Measurements from ENCODE around the gene HGF.

The HGF gene

DNA sequence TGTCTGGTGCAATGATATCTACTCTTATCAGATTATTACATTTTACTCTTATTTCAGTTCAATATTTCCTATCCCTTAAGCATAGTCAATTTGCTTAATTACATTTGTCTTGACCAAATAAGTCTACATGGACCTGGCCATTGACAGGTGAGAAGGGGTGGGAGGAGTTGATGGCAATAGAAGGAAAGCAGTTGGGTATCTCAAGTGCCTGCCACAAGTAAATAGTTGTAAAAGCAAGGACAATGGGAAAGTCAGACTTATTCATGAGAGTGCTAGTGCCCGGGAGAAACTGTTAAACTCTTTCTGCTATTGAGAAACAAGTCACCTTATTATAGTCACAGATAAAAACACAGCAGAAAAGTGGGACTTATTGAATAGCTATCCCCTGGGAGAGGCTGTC, 32.4 kb upstream of the HGF start:
- no peak for DNase-seq (ENCODE audit: low read depth)
- H3K4me3 ChIP-seq (ENCODE audit: low read depth, low read length), result no peak overlapping the region
- TF ChIP-seq, protein P1, sequence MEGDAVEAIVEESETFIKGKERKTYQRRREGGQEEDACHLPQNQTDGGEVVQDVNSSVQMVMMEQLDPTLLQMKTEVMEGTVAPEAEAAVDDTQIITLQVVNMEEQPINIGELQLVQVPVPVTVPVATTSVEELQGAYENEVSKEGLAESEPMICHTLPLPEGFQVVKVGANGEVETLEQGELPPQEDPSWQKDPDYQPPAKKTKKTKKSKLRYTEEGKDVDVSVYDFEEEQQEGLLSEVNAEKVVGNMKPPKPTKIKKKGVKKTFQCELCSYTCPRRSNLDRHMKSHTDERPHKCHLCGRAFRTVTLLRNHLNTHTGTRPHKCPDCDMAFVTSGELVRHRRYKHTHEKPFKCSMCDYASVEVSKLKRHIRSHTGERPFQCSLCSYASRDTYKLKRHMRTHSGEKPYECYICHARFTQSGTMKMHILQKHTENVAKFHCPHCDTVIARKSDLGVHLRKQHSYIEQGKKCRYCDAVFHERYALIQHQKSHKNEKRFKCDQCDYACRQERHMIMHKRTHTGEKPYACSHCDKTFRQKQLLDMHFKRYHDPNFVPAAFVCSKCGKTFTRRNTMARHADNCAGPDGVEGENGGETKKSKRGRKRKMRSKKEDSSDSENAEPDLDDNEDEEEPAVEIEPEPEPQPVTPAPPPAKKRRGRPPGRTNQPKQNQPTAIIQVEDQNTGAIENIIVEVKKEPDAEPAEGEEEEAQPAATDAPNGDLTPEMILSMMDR (conservative IDR thresholded peaks at IDR 0.05; ENCODE audit: low read depth, low read length), result no peak

DNA sequence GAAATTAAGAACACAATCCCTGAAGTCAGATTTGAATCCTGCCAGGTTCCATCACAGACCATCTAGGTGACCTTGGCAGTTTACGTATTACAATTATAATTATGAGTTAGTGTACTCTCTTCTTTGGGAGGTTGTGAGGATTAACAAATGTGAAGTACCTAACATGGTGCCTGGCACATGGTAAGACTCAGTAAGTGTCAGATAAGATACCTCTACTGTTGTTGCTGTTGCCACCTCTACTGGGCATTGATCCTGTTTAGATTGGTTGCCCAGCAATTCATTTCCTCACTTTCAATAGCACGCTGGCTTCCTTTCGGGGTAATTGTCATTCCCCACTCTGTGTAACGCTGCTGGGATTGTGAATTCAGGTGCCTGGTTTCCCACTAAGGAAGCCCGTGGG, 31.7 kb upstream of the HGF start:
- DNase-seq (ENCODE audit: low read depth), result no peak
- no peak overlapping the region for H3K4me3 ChIP-seq (ENCODE audit: low read depth, low read length)
- TF ChIP-seq, protein P1 (conservative IDR thresholded peaks at IDR 0.05; ENCODE audit: low read depth, low read length), result no peak

DNA sequence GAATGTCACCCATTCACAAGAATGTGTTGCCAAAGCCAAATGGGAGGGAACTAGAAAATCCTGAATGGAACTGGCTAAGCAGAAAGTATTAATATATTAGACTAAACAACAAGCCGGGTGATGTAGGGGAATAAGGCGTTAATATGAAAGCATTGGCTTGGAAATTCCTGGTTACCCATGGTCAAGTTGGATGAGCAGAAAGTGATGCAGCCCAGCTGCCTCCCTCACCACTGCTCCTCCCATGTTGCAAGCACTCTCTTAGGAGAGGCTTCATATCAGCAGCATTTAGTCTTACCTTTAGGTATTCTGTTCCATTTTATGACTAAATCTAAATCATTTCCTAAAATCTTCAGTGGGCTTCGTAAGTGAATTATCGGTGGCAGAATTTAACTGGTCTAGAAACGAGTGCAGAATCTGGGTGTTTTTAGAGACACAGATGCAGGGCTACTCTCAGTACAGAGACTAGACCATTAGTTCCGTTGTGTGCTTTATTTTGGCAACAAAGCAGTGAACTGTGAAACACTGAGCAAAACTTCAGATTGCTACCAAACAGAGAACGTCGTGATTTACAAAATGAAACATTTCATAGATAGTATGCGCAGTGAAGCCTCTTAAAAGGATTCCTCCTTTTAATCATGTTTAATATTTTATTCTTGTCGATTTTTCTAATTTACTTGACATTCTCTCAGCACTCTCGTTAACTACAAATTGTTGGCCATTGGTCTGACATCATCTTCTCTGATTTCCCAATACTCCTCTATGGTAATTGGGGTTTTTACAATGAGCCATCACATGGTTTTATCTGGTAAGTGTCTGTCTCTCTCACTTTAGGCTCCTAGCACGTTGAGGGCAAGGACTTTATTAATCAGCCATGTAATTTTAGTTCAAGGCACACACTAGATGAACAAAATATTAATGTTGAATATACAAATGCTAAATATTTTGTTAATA, 22.0 kb upstream of the HGF start:
- DNase-seq (ENCODE audit: low read depth), result no peak
- no peak overlapping the region for H3K4me3 ChIP-seq (ENCODE audit: low read depth, low read length)
- TF ChIP-seq, protein P1 (conservative IDR thresholded peaks at IDR 0.05; ENCODE audit: low read depth, low read length), result no peak

DNA sequence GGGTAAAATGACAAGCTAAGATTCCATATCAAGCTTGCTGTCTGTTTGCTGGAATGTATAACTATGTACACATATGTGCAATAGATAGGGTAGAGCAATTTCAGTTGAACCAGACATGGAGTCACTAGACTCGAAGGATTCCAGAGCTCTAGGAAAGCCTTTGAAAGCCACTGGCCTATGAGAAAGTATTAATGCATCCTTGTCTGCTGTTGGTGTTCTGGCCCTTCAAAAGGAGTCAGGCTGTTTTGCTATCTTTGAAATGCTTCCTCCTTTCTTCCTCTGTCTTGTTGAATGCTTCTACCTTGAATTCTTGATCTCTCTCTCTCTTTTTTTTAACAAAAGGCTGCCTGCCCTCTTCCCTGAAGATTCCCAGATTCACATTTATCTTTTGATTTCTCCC, 20.8 kb upstream of the HGF start:
- no peak for DNase-seq (ENCODE audit: low read depth)
- TF ChIP-seq, protein P1 (conservative IDR thresholded peaks at IDR 0.05; ENCODE audit: low read depth, low read length), result no peak
- no peak overlapping the region for H3K4me3 ChIP-seq (ENCODE audit: low read depth, low read length)

DNA sequence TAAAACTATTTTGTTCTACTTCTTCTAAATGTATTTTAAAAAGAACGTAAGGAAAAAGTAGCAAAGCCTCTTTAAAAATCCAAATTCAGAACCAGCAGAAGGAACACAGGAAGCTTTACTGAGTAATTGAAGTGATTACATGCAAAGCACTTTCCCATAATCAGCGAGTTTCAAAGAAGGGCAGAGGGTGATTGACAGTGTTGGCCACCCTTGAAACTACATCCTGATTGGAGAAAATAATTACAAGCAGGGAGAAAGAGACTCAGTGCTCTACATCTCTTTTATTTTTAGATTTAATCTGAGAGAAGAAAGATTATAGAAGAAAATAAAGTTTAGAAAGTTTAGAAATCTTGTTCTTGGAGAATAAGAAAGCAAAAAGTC, 20.3 kb upstream of the HGF start:
- no peak overlapping the region for H3K4me3 ChIP-seq (ENCODE audit: low read depth, low read length)
- TF ChIP-seq, protein P1 (conservative IDR thresholded peaks at IDR 0.05; ENCODE audit: low read depth, low read length), result no peak
- DNase-seq (ENCODE audit: low read depth), result no peak

DNA sequence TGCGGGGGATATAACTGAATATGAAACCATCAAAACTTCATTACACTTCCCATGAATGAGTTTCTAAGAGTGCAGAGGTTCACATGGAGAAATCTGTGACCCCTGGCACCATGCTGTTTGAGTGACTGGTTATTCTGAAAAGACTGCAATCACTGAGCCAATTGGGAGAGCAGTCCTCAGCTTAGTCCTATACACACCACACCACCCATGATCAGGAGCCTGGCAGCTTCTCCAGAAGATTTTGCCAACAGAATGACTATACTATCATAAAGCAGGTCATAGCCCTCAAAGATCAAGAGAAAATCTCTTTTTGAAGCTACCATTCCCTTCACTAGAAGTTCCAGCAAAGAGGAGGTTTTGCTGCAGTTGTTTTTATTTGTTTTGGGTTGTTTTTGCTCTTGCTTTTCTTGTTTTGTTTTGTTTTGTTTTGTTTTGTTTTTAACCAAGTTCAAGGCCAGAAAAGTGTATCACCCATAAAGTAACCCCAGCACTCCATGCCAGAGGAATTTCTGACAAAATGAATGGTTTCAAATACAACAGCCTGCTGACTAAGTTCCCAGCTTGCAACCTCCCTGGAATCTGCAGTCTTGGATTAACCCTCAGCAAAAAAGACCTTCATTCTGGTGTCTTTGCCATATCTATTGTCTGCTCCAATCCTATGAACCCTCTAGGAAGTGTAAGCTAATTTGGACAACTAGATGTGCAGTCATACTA, 19.7 kb upstream of the HGF start:
- TF ChIP-seq, protein P1 (conservative IDR thresholded peaks at IDR 0.05; ENCODE audit: low read depth, low read length), result no peak
- peak; percentile 17 for DNase-seq (ENCODE audit: low read depth)
- no peak overlapping the region for H3K4me3 ChIP-seq (ENCODE audit: low read depth, low read length)

All from choroid plexus epithelial cell (primary cell).